Measurements from ENCODE around the gene HSPB6. TPM values are rescaled to one million over a fixed set of nuclear protein-coding genes. Genes with fewer than 3 reads are reported as not detected.

Gene HSPB6
- total RNA-seq, 2 experiments from 2014 or later, result 0.29 to 0.69 TPM

GRCh38 chr19:35753634-35754369, 3.0 kb downstream of the HSPB6 start:
- no peaks in the 10 kb centered on the region for H3K9me3 Mint-ChIP-seq
- H3K4me1 Mint-ChIP-seq, result peaks cover 34% of the 10 kb centered on the region
- ChIA-PET CTCF (no interaction called here), POLR2A (no interaction called here)
- H3K27ac Mint-ChIP-seq, result no peak overlapping the region
- no peak overlapping the region for H3K4me3 Mint-ChIP-seq
- no peaks in the 10 kb centered on the region for H3K27me3 Mint-ChIP-seq
- peaks cover 16% of the 10 kb centered on the region for H3K36me3 Mint-ChIP-seq (ENCODE audit: low read depth)
- no peak for DNase-seq

DNA sequence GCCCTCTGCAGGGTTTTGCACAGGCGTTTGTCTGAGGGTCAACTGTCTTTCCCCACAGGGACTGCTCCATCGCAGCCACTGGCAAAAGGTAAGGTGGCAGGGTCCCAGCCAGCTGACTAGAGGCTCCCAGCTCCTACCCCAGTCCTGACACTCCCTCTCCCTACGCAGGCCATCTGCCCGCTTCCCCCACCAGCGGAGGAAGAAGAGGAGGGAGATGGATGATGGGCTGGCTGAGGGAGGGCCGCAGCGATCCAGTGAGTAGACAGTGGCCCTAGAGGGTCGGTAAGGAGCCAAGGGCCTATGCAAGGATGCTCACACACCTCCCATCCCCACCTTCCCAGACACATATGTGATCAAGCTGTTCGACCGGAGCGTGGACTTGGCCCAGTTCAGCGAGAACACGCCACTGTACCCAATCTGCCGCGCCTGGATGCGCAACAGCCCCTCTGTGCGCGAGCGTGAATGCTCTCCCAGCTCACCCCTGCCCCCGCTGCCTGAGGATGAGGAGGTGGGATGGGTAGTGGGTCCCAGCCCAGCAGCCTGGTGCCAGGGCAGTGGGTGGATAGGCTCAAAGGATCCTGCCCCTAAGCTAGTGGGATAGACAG, 4.0 kb downstream of the HSPB6 start:
- Mint-ChIP-seq H3K4me1 (peaks cover 41% of the 10 kb centered on the region), H3K4me3 (no peak overlapping the region), H3K36me3 (ENCODE audit: low read depth) (peaks cover 18% of the 10 kb centered on the region), H3K27me3 (no peaks in the 10 kb centered on the region), H3K27ac (no peak overlapping the region), H3K9me3 (no peaks in the 10 kb centered on the region)
- CTCF ChIA-PET, result interaction anchor here (1.3 to 1.5 kb wide), 2 partner anchors 10 to 13 kb away, joined by 3 to 5 read pairs; partner anchors contain the start of gene IGFLR1
- POLR2A ChIA-PET, result no interaction called here
- DNase-seq, result no peak

- no peaks in the 10 kb centered on the region for H3K27me3 Mint-ChIP-seq
- no peaks in the 10 kb centered on the region for H3K9me3 Mint-ChIP-seq
- H3K4me1 Mint-ChIP-seq, result peaks cover 41% of the 10 kb centered on the region
- ChIA-PET POLR2A (no interaction called here), CTCF (interaction anchor here (1.3 to 1.5 kb wide), 2 partner anchors 9 to 12 kb away, joined by 3 to 5 read pairs; partner anchors contain the start of gene IGFLR1)
- H3K27ac Mint-ChIP-seq, result no peak overlapping the region
- DNase-seq, result no peak
- no peak overlapping the region for H3K4me3 Mint-ChIP-seq
- H3K36me3 Mint-ChIP-seq (ENCODE audit: low read depth), result peaks cover 19% of the 10 kb centered on the region
These were observed 4.7 kb downstream of the HSPB6 start for GRCh38 chr19:35751839-35752745.

DNA sequence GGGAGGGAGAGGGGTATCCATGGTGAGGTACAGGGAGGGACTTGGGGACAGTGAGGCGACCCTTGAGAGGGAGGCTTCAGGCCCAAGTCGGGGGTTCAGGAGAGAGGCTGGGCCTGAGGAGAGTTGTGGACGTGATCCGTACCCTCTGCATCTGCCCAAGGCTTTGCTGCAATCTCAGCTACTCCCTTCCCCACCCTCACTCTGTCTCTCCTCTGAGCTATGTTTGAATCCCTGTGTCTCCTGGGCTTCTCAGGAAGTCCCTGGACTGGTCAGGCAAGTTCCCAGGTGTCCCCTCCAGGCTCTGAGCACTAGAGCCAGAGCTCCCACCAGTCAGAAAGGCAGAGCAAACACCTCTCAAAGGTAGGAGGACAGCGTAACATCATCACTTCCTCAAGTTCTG, 6.7 kb downstream of the HSPB6 start:
- no peaks in the 10 kb centered on the region for H3K27me3 Mint-ChIP-seq
- POLR2A ChIA-PET, result no interaction called here
- peak overlapping the region; percentile 41 for H3K27ac Mint-ChIP-seq
- peaks cover 17% of the 10 kb centered on the region for H3K36me3 Mint-ChIP-seq (ENCODE audit: low read depth)
- H3K4me1 Mint-ChIP-seq, result peaks cover 44% of the 10 kb centered on the region
- H3K9me3 Mint-ChIP-seq, result no peaks in the 10 kb centered on the region
- CTCF ChIA-PET, result interaction anchor here (0.9 to 1.2 kb wide), 4 partner anchors 10 to 181 kb away, joined by 3 read pairs; no protein-coding TSS in a partner anchor
- peak overlapping the region; percentile 48 for H3K4me3 Mint-ChIP-seq
- DNase-seq, result no peak

GRCh38 chr19:35748106-35749020, 8.5 kb downstream of the HSPB6 start, which contains the start of gene LIN37:
Gene LIN37, plus strand, starts transcription at chr19:35748576. Its CDS starts 149 bp downstream, at chr19:35748725.
- Mint-ChIP-seq H3K36me3 (ENCODE audit: low read depth) (peaks cover 16% of the 10 kb centered on the region), H3K9me3 (no peaks in the 10 kb centered on the region), H3K4me3 (peak within 1 kb of the TSS; percentile 99), H3K4me1 (peaks cover 49% of the 10 kb centered on the region), H3K27me3 (no peaks in the 10 kb centered on the region), H3K27ac (peak within 1 kb of the TSS; percentile 96)
- POLR2A ChIA-PET, result interaction anchor here (0.6 to 0.7 kb wide), 2 partner anchors 10 to 33 kb away, joined by 3 read pairs; no protein-coding TSS in a partner anchor
- CTCF ChIA-PET, result interaction anchor here (0.8 to 1.6 kb wide), 11 partner anchors 9 to 199 kb away, joined by 3 to 7 read pairs (median 4); no protein-coding TSS in a partner anchor
- DNase-seq, result peak; percentile 100

GRCh38 chr19:35746531-35746930, 10.3 kb downstream of the HSPB6 start:
- no peak for DNase-seq
- Mint-ChIP-seq H3K27me3 (no peaks in the 10 kb centered on the region), H3K9me3 (no peaks in the 10 kb centered on the region), H3K4me1 (peaks cover 63% of the 10 kb centered on the region), H3K27ac (peak overlapping the region; percentile 99), H3K4me3 (peak overlapping the region; percentile 95), H3K36me3 (ENCODE audit: low read depth) (peaks cover 21% of the 10 kb centered on the region)
- CTCF ChIA-PET, result no interaction called here
- POLR2A ChIA-PET, result no interaction called here

GRCh38 chr19:35746087-35746462, 10.8 kb downstream of the HSPB6 start:
- peak overlapping the region; percentile 95 for H3K4me3 Mint-ChIP-seq
- POLR2A ChIA-PET, result no interaction called here

DNA sequence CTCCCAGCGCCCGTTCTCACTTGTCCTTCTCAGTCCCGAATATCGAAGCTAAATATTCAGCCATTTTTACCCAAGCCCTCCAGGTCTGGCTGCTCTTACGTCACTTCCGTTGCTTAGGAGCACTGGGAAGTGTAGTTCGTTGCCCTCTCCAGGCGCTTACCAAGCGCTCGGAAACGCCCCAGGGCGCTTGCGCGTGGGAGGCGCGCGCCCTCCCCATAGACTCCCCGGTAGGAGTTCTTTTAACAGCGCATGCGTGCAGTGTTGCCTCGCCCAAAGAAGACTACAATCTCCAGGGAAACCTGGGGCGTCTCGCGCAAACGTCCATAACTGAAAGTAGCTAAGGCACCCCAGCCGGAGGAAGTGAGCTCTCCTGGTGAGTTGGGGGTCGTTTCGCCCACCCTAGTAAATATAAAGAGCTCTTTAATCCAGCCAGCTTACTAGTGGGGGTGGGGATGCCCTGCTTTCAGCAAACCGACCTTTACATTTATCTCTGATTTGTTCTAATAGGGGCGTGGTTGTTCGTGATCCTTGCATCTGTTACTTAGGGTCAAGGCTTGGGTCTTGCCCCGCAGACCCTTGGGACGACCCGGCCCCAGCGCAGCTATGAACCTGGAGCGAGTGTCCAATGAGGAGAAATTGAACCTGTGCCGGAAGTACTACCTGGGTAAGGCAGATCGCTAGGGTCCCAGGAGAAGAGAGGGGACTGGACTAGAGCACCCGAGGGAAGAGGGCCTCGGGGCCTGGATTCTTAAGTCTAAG, 11.3 kb downstream of the HSPB6 start, which contains the start of the genes PSENEN and U2AF1L4:
Gene PSENEN, plus strand, starts transcription at position 324 of the 759 bp plus-strand sequence. Its CDS starts 280 bp downstream, at position 604.
Gene U2AF1L4, minus strand, starts transcription at position 91 of the 759 bp plus-strand sequence. Its CDS starts 27 bp downstream, at position 64.
- Mint-ChIP-seq H3K27me3 (no peaks in the 10 kb centered on the region), H3K4me3 (peak within 1 kb of the TSS; percentile 95), H3K27ac (peak within 1 kb of the TSS; percentile 99), H3K9me3 (no peaks in the 10 kb centered on the region), H3K36me3 (ENCODE audit: low read depth) (peaks cover 21% of the 10 kb centered on the region), H3K4me1 (peaks cover 66% of the 10 kb centered on the region)
- peak; percentile 98 for DNase-seq
- POLR2A ChIA-PET, result interaction anchor here (0.6 kb wide), 1 partner anchor 192 kb away, joined by 5 read pairs; no protein-coding TSS in a partner anchor
- CTCF ChIA-PET, result interaction anchor here (0.9 to 1.7 kb wide), 4 partner anchors 8 to 32 kb away, joined by 3 to 6 read pairs (median 4); no protein-coding TSS in a partner anchor

More at GRCh38 chr19:35746087-35746462, 10.8 kb downstream of the HSPB6 start:
- DNase-seq, result no peak
- Mint-ChIP-seq H3K9me3 (no peaks in the 10 kb centered on the region), H3K27ac (peak overlapping the region; percentile 99), H3K36me3 (ENCODE audit: low read depth) (peaks cover 21% of the 10 kb centered on the region), H3K27me3 (no peaks in the 10 kb centered on the region), H3K4me1 (peaks cover 63% of the 10 kb centered on the region)
- CTCF ChIA-PET, result no interaction called here

DNA sequence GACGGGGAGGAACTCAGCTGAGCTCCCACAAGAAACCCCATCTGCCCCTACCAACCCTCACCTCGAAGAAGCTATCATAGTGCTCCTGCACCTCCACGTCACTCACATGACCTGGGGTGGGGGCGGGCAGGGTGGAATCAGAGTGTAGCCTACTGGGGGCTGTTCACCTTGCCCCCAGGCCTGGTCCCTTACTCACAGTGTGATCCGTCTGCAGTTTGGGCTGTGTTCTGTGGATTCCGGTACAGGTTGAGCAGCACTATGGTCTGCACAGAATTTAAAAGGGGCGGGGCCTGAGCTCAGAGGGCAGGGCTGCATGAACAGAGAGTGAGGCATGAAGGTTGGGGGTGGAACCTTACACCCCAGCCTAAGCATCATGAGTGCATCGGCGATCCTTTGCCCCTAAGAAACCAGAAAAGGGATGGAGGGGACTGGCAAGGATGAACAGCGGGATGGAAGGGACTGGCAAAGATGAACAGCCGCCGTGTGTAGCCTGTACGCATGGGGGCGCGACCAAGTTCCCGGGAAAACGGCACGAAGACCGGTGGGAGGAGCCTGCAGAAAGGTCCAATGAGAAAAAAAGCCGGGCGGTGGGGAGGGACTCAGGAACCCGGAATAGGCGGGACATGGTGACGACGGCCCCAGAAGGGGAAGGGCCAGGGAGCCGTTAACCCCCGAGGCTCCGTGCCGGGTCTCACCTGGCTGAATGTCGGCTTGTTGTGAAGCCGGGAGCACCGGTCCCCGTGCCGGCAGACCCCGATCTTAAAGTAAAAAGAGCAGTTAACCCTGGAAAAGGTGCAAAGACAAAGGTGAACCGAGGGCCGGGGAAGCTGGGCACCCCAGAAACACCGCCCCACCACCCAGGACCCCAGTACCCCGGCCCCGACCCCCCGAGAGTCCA, 12.2 kb downstream of the HSPB6 start:
- Mint-ChIP-seq H3K27me3 (no peaks in the 10 kb centered on the region), H3K9me3 (no peaks in the 10 kb centered on the region), H3K4me1 (peaks cover 60% of the 10 kb centered on the region), H3K27ac (peak overlapping the region; percentile 99), H3K4me3 (peak overlapping the region; percentile 95), H3K36me3 (ENCODE audit: low read depth) (peaks cover 21% of the 10 kb centered on the region)
- peak; percentile 96 for DNase-seq
- POLR2A ChIA-PET, result interaction anchor here (0.6 to 1.0 kb wide), 2 partner anchors 48 to 192 kb away, joined by 5 read pairs; no protein-coding TSS in a partner anchor
- CTCF ChIA-PET, result interaction anchor here (0.9 to 1.7 kb wide), 6 partner anchors 7 to 52 kb away, joined by 3 to 6 read pairs (median 4); no protein-coding TSS in a partner anchor
